HG02884 (cell line): ENCODE measurements around the gene CRIM1.

Experiments used
- ATAC-seq: cut with Tn5 transposase; IDR thresholded peaks from one replicate; pipeline ENCODE4 v1.9.1; 2021; ENCODE audit warnings: mild to moderate bottlenecking, moderate library complexity; ENCODE audit not compliant: unreplicated experiment

CRIM1 gene

DNA sequence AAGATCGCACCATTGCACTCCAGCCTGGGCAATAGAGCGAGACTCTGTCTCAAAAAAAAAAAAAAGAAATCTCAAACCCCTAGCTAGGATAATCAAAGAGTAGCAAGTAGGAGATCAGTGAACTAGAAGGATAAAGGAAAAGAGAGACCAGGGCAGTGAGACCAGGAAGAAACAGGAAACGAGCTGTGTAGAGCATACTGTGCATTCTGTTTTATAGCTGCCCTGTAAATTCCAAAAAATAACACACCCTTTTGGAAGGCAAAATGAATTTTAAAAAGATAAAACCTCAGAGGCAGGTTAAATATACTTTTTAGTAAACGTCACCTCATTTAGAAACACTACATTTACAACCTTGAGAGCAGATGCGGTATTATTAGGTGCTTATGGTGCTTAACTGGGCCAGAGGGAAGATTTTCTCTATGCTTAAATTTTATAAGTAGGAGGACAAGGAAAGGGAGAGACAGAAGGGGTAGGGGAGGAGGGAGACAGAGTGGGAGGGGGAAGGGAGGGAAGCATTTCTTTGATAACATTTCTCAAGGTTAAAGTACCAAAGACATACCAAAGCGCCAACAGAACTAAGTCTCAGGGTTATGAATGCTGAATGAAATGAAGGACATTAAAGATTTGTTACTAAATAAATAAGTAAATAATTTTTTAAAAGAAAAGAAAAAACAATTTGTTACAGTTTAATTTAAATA, 212.3 kb downstream of the CRIM1 start:
- no peak for ATAC-seq

- no peak for ATAC-seq
Measured at GRCh38 chr2:36568516-36569246, 213.1 kb downstream of the CRIM1 start.

DNA sequence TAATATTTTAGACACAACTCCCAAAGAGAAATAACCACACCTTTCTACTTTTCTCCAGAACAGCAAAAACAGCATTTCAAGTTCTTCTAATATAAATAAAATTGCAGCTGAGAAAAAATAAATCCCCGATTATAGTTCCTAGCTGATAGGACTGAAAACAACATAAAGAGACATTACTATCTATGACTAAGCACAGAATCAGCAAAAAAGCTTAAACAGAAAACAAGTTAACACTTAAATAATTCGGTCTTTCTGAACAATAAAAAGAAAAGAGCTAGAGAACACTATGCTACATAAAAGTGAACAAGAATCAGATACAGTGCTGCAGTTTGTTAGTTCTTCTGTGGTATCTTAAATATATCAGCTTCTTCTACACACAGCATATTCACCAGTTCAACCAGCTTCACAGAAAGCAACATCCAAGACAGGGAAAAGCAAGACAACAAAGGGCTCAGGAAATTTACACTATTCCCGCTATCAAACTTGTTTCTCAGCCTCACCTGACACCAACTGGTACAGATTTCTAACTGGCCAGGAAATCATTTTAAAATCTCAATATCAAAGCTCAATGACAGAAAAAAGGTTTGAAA, 213.8 kb downstream of the CRIM1 start:
- ATAC-seq = no peak

DNA sequence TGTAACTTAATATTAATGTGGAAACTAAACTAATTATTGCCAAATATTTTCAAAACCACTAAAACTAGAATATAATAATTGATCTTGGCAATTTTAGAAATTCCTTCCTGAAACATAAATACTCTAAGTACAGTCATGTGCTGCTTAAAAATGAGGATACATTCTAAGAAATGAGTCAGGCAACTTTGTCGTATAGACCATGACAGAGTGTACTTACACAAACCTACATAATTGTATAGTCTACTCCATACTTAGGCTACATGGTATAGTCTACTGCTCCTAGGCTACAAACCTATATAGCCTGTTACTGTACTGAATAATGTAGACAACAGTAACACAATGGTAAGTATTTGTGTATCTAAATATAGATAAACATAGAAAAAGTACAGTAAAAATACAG, 214.8 kb downstream of the CRIM1 start:
- ATAC-seq = no peak

- ATAC-seq = no peak
Measured at GRCh38 chr2:36572054-36572718, 216.6 kb downstream of the CRIM1 start.

DNA sequence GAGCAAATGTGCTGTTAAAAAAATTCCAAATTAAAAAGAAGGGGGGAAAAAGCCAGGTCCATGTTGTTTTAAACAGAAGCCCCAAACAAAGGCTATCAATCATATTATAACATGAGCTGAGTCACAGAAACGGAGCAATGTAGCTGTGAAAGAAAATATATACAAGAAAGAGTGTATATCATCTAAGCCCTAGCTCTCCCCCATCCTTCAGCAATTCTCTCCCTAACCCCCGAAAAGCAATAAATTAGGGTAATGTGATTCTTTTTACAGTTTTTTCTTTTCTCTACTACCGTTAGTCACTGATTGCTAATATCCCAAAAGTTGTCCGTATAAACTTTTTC, 217.1 kb downstream of the CRIM1 start:
- no peak for ATAC-seq

DNA sequence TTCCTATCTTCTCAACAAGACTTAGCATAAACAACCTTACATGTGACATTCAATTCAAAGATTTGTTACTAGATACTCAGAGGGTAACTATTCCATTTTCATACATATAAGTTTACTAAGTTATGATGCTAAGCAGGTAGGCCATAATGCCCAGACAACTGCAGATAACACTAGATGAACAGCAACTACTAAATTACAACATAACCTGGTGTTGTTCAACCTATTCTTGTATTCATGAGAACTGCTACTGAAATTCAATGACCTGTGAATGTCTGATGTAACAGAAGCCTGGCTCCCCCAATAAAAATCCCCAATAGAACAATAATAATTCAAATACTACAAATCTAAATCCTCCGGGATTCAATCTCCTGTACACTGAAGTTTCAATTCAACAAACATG, 217.6 kb downstream of the CRIM1 start:
- ATAC-seq = no peak

- ATAC-seq = no peak
Measured at GRCh38 chr2:36574560-36574959, 219.0 kb downstream of the CRIM1 start.

DNA sequence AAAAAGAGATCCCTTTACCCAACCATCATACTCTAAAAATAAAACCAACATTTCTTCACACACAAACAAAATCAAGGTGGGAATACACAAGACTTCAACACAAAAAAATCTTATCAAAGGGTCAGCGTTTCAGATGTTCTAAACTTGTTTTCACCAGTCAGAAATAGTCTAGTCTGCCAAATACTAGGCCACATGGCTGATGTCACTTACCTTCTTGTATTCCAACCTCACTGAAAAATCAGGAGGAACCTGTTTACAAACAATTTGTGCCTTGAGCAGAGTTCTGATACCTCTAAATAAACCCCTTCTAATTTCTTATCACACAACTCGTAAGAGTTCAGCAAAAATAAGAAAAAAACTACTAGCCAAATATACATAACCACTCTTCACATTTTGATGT, 222.3 kb downstream of the CRIM1 start:
- no peak for ATAC-seq

DNA sequence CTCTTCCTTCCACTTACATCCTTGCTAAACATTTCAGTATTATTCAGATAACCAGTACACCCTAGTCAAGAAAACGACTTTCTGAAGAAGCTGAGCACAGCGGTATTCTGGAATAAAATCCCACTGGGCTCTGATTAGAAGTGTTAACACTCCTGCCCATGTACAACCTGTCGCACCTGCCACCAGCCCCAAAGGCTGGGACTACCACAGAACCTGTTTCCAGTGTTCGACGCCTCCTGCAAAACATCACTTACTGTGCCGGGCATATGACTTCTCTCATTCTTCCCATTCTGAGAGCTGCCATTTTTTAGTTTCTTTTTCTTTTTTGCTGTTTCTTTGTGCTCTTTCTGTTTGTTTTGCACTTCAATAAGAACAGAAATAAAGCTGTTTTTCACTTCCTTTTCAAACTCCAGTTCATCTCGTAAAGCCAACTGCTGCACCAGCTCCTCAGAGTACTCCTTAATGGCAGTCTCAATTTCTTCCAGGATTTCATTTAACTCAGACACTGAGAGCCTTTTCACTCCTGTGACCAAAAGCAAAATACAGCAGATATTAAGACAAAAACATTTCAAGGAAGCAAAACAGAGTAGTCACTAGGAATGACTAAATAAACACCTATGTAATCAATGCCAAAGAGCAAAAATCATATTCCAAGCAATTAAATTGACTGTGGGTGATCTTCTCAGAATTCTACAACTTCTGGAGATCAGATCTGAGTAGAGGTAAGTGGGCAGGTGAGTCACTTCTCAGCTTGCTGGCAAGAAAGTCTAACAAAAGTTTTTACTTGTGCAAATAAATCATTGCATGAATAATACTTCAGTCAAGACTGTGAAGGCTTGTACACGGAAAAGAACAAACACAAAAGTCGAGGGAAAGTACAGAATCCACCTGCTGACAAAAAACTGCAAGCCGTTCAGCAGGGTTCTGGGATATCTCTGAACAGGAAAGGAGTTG, 223.0 kb downstream of the CRIM1 start:
- no peak for ATAC-seq

DNA sequence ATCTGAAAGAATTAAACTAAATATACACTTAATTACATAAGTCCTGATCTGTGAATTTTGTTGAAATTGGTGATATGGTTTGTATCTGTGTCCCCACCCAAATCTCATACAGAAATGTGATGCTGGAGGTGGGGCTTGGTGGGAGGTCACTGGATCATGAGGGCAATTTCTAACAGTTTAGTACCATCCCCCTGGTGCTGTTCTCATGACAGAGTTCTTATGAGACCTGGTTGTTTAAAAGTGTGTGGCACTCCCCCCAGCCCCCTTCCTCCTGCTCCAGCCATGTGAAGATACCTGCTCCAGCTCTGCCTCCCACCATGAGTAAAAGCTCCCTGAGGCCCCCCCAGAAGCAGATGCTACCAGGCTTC, 223.7 kb downstream of the CRIM1 start:
- ATAC-seq = no peak

DNA sequence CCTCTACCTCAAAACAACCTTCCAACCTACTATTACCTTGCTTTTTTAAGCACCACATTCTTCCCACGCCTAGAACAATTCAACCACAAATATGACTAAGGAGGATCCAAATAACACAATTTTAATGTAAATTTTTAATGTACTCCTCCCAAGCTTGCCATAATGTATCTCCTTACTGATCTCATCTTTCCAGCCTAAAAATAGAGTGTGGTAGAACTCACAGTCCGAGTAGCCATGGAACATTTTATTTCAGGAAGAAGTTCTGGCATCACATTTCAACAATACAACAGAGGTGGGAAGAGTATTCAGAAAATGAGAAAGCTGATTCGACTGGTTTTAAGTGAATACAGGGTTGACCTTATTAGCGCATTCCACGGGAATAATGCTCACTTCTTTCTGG, 227.0 kb downstream of the CRIM1 start:
- no peak for ATAC-seq

GRCh38 chr2:36582951-36583350, 227.4 kb downstream of the CRIM1 start:
- no peak for ATAC-seq

DNA sequence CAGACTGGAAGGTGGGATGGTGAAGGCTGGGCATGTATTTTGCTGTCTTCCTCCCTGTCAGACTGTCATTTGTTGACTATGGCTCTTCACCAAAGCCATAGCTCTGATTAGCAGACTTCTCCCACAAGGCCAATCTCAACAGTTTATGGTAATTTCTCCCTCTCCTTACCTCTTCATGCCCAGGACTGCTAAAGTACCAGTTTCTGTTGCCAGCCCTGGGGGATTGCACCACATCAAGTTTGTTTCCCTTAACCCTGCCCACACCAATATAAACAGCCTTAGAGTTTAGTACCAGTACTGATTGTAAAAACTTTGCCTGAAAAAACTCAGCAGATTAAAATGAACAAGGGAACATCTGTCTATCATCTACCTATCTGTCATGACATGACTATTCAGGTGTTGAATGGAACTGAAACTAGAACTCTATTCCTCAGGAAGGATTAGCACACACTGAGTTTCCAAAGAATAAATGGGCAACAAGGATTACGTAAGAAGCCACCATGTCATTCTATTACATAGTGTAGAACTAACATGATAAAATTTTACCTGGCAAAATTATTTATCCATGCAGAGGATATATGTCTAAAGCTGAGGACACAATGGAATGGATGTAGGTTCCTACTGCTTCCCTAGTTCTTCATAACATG, 228.7 kb downstream of the CRIM1 start:
- ATAC-seq = no peak

DNA sequence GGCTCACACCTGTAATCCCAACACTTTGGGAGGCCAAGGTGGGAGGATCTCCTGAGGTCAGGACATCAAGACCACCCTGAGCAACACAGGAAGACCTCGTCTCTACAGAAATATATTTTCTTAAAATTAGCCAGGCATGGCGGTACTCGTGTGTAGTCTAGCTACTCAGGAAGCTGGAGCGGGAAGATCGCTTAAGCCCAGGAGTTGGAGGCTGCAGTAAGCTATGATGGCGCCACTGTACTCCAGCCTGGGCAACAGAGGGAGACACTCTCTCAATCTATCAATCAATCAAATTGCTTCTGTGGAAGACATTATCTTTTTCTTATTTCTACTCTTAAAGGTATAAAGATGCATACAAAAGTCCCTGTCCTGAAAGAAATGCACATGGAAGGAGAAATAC, 231.1 kb downstream of the CRIM1 start:
- ATAC-seq = no peak

GRCh38 chr2:36587101-36587500, 231.5 kb downstream of the CRIM1 start:
- no peak for ATAC-seq

GRCh38 chr2:36587556-36587955, 232.0 kb downstream of the CRIM1 start:
- ATAC-seq = no peak

DNA sequence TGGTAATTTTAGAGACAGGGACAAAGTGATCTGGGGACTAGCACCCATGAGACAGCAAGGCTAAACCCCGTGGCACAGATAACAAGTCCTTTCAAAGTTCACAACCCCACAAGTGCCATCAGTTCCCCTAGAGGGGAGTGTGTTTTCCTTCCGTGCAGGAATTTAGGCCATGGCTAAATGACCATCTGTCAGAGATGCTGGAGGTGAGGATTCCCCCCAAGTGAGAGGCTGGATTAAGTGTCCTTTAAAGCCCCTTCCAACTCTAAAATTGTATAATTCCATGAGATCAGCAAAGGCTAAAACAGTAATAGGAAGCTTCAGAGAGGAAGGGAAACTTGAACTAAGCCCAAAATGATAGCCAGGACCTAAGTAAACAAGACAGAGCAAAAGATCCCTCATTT, 233.7 kb downstream of the CRIM1 start:
- no peak for ATAC-seq

GRCh38 chr2:36594849-36595248, 239.3 kb downstream of the CRIM1 start:
- ATAC-seq = no peak

GRCh38 chr2:36596397-36596796, 240.8 kb downstream of the CRIM1 start:
- ATAC-seq = no peak
